Measurements from ENCODE around the gene HSPB3.
"Not testable (repeated sequence)": the region's sequence is repeated elsewhere in the genome, so short reads cannot be mapped to it uniquely, and the experiment has no call there.

The HSPB3 gene, protein sequence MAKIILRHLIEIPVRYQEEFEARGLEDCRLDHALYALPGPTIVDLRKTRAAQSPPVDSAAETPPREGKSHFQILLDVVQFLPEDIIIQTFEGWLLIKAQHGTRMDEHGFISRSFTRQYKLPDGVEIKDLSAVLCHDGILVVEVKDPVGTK

DNA sequence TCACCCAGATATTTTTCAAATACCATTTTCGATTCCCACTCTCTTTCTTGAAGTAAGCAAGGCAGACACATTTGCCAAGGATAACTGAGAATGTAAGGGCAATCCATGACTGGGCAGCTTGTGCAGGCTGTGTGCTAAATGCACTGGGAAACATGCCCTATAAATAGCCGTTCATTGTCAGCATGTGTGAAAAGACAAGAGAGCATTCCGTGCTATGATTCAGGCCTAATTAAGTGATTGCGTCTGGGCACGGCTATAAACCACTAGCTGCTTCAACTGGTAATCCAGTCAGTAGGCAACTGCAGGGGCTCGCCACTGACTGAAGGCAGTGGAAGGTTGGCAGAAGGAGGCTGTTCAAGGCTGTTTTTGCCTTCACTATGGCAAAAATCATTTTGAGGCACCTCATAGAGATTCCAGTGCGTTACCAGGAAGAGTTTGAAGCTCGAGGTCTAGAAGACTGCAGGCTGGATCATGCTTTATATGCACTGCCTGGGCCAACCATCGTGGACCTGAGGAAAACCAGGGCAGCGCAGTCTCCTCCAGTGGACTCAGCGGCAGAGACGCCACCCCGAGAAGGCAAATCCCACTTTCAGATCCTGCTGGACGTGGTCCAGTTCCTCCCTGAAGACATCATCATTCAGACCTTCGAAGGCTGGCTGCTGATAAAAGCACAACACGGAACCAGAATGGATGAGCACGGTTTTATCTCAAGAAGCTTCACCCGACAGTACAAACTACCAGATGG lies at the start of gene HSPB3:
Gene HSPB3, plus strand, starts transcription at position 287 of the 745 bp plus-strand sequence. Its CDS starts 91 bp downstream, at position 378.
- DNase-seq, result no peak

DNA sequence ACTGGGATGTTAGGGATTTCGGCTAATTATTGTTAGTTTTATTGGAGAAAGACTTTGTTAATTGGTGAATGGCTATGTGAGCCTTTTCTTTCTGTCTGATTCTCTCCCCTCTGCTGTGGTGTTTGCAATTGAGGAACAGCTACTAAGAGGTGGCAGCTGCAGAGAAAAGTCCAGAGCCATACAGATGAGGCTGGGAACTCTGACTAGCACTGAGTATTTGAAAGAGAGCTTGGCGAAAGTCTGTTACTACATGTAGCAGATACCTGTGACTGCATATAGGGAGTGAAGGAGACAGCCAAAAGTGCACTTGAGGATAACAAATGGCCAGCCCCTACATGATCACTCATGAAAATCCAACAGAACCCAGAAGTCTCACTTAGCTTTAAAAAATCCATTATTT lies 44.3 kb upstream of the HSPB3 start:
- DNase-seq, result no peak

DNA sequence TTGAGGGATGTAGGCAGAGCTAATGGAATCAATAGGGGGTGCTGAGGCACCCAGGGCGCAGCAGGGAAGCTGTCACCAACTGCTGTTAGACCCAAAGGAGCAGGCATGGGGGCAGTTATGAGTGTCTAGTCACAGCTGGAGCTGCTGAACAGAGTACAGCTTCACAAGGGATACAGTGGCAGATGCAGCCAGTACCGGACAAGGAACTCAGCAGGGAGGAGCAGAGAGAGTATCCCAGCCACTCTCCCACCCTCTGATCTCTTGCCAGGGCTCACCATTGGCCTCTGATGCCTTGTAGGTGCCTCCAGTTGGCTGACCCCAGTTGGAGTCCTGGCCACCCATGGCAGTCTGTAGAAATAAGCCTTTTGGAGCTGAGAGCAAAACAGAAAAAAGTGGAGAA lies 42.6 kb upstream of the HSPB3 start:
- DNase-seq, result no peak

DNA sequence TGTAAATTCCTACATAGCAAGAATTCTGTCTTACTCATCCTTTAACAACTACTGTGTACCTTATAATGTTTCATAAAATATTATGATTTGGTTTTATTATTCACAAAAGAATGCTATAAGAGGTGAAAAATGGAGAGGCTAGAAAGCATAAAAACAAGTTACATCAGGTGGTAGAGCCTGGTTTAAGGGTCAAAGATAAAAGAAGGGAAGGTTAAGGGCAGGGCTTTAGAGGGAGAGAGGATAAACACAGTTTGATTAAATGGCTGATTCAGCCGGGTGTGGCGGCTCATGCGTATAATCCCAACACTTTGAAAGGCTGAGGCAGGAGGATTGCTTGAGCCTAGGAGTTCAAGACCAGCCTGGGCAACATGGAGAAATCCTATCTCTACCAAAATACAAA lies 40.4 kb upstream of the HSPB3 start:
- no peak for DNase-seq

DNA sequence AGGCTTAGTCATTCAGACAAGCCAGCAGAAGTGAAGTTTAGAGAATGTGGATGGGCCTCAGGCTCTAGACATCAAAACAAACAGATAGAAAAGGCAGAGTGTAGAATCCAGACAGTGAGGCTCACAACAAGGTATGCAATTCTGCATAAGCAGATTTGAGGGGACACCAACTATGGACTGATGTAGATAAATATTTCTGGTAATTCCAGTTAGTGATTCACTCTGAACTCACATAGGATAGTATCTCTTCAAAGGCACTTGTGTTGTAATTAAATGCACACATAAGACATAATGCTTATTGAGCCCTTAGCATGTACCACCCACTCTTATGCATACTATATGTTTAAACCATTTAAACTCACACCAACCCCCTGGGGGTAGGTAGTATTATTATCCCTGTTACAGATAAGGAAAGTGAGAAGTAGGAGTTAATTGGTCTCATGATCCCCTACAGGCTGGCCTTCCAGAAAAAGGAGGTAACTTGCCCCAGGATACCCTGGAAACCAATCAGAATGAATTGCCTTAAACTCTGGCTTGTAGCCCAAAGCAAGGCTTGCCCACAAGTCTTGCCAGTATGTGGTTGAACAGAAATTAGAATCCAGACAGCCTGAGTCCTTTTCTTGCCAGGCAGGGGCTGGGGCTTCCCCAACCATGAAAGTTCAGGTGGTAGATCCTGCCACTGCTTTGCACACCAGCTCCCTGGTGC lies 39.5 kb upstream of the HSPB3 start:
- no peak for DNase-seq

DNA sequence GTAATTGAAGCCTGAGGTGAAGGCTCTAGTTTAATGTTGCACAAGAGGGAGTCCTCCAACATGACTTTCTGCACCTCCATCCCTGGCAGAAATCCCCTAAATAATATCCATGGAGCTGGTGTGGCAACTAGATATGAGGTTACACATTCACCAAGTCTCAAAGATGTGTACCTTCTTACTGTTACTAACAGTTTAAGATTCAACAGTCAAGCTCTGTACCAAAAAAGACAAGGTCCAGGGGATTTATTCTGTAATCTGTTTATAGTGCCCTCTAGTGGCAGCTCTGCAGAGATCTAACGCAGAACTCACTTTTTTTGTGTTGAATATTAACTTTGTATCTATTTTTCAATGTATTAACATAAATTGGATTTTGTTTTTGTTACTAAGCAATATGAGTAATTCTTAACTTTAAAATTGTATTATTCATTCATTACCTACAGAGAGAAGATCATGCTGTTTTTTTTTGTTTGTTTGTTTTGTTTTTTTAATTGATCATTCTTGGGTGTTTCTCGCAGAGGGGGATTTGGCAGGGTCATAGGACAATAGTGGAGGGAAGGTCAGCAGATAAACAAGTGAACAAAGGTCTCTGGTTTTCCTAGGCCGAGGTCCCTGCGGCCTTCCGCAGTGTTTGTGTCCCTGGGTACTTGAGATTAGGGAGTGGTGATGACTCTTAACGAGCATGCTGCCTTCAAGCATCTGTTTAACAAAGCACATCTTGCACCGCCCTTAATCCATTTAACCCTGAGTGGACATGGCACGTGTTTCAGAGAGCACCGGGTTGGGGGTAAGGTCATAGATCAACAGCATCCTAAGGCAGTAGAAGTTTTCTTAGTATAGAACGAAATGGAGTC lies 35.7 kb upstream of the HSPB3 start:
- peak; percentile 39 for DNase-seq

DNA sequence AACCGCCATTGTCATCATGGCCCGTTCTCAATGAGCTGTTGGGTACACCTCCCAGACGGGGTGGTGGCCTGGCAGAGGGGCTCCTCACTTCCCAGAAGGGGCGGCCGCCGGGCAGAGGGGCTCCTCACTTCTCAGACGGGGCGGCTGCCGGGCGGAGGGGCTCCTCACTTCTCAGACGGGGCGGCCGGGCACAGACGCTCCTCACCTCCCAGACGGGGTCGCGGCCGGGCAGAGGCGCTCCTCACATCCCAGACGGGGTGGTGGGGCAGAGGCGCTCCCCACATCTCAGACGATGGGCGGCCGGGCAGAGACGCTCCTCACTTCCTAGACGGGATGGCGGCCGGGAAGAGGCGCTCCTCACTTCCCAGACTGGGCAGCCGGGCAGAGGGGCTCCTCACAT lies 35.0 kb upstream of the HSPB3 start:
- not testable (repeated sequence) for DNase-seq

DNA sequence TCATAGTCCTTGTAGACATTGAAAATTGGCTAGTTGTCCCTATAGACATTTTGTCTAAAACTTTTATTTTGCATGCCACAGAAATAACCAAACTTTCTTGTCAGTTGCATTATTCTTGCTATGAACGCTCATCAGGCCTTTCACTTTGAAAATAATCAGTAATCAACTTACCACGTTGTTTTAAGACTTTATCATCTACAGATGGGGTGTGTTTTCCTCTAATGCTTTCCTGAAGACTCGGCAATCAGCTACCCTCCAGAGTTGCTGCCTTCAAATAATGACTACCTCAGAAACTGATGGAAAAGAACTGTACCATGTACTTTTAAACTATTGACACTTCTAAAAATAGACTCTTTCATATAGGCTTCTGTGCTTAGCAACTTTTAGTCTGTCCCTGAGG lies 33.5 kb upstream of the HSPB3 start:
- no peak for DNase-seq

DNA sequence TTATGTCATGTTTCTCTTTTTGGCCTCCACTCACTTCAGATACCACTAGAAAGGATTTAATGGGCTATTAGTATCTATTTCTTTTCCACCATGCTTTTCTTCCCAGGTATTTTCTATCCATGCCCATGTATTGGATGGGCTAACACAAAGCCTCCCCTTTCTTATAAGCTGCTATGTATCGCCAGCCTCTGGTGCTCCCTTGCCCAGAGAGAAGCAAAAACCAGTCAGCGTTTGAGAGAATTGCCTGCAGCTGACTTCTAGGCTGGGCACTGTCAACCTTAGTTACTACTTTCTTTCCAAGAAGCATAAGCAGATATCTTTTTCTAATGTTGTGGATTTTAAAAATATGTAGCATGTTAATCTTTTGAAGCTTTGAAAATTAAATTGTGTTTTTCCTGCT lies 30.2 kb upstream of the HSPB3 start:
- no peak for DNase-seq

DNA sequence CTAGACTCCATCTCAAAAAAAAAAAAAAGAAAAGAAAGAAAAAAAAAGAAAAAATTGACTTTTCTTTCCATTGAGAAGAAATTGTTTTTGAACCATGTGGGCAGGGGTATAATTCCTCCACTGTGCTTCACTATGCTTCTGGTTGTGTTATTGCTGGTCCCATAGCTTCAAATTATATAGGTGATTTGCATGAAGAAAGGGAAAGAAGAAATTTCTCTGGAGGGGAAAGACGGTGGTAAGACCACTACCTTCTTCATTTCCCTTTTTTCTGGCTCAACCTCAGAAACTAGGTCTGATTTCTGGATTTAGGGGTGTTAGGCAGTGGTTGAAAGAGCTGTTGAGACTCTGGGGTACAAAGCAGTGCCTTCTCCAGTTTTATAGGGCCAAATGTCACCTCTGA lies 29.3 kb upstream of the HSPB3 start:
- DNase-seq, result no peak

DNA sequence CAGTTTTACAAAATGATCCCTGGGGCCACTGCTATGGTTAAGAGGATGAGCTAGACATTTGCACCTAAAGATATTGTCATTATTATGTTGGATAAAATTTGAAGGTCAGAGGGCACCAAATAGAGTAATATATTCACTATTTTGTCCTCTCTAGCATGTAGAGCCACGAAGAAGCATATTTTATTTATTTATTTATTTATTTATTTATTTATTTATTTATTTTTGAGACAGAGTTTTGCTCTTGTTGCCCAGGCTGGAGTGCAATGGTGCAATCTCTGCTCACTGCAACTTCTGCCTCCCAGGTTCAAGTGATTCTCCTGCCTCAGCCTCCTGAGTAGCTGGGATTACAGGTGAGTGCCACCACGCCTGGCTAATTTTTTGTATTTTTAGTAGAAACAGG lies 20.8 kb upstream of the HSPB3 start:
- not testable (repeated sequence) for DNase-seq

DNA sequence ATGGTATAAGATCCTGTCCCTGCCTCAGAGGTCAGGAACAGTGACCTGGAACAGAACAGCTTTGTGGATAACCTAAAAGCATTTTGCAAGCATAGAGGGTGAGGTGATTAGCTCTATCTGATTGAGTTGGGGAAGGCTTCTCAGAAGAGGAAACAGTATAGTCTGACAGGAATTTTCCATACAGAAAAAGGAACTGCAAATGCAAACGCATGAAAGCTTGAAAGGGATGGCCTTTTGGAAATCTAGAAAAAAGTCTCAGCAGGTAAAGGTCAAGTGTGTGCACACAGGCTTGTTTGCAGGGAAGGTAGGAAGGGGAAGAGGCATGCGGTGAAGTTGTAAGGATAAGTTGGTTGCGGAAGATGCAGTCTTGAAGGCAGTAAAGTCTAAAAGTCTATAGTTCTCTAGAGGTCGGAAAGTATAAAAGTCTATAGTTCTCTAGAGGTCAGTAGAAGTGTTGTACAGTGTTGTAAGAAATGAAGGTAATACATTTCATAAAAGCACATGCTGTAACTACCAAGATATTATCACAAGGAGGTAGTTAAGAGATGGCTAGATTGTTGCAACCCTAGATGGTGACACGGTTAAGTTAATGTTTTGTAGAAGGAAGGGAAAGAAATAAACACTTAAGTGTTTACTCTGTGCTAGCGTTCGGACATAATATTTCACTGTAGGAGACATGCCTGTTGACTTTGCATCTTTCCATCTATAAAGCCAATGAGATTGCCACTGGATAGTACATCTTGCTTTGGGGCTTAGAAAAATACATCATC lies 16.7 kb upstream of the HSPB3 start:
- peak; percentile 72 for DNase-seq

DNA sequence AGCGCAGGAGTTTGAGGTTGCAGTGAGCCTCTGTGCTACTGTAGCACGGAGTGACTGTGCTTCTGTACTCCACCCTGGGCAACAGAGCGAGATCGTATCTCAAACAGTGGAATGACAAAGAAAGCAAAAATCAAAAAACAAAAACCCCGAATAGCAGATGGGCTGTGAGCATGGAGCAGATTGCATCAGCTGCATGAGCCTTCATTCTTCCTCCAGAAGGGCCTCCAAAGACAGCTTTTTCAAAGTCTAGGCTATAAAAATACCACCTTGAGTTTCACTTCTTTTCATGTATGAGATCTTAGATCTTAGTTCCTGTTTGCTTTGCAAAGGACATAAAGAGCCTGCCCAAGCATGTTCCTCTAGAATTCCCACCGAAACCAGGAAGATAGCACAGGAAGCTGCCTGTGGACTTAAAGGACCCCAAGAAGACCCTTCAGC lies 15.0 kb upstream of the HSPB3 start:
- peak; percentile 92 for DNase-seq

DNA sequence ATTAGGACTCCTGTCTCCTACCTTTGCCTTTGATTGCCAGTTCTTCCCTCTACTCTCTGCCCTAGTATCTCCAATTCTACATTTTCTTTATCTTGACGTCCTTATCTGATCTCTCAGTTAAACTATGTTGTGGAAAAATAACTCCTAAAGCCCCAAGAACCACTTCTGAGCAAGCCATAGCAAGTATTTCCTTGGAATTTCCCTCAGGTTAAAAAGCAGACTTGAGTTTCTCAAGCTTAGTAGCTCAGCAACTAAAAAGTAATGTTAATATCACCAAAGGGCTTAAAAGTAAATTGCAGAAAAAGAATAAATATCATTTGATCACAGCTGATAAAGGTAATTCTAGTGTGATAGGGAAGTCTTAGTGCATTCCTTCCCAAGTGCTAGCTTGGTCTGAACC lies 13.2 kb upstream of the HSPB3 start:
- no peak for DNase-seq

DNA sequence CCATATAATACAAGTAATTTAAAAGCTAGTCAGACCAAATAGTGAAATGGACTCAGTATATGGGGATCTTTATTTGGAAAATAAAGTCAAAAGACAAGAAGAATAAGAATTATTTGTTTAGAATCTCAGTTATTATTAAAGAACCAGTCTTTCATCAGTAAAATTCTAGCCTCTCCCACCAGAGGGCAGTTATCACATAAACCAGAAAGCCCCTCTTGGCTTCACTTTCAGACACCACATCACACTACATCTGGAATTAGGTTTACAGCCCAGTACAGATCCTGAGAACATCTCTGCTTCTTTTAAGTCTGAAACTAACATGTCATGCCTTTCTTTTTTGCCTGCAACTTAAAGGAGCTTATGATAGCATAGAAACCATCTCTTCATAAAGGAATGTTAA lies 12.2 kb upstream of the HSPB3 start:
- peak; percentile 26 for DNase-seq

DNA sequence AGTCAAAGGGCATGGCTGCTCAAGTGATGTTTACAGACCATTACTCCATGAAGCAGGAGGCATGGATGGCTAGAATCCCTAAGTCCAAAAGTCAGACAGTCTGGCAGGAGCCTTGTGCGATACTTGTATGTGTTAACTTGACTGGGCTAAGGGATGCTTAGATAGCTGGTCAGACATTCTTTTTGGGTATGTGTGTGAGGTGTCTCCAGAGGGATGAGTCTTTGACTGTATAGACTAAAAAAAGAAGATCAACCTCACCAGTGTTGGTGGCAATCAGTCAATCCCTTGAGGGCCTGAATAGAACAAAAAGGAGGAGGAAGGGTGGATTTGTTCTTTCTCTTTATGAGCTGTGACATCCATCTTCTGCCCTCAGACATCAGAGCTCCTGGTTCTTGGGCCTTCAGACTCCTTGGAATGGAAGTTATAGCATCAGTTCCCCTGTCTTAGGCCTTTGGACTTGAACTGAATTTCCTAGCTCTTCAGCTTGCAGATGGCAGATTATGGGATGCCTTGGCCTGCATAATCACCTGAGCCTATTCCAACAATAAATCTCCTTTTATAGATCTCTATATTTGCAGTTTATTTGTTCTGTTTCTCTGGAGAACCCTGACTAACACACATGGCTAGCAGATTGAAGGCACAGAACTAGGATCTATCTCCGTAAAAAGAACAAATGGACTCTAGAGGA lies 9.7 kb upstream of the HSPB3 start:
- no peak for DNase-seq

DNA sequence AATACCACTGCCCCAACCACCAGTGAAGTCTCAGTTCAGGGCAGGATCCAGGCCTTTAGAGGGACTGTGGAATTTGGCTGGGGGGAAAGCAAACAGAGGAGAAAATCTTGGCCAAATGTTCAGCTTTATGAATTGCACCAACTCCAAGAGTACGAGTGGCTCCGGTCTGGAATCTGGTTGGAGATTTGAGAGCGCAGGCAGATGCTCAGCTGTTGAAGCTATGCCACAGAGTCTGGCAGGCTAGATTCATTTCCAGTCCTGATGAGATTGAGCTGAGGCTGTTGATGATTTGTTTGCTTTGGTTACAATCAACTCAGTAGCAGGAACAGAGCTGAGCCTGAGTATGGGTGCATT lies 9.1 kb upstream of the HSPB3 start:
- DNase-seq, result no peak

DNA sequence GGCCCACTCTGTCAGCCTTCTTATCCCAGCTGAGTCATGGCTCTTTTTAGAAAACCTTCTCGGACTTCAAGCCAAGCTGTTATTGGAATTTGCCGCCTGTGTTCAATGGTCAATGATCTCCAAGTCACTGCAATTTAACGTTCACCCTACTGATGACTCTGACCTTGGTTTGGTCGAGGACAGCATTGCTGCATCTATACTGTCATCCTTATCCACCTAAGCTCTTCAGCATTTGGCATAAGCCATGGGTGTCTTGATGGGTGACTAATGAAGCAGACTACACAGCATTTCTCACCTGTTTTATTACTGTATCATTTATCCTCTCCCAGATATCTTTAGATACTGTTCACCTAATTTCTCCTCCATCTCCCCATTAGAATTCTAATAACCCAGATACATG lies 5.6 kb upstream of the HSPB3 start:
- no peak for DNase-seq

DNA sequence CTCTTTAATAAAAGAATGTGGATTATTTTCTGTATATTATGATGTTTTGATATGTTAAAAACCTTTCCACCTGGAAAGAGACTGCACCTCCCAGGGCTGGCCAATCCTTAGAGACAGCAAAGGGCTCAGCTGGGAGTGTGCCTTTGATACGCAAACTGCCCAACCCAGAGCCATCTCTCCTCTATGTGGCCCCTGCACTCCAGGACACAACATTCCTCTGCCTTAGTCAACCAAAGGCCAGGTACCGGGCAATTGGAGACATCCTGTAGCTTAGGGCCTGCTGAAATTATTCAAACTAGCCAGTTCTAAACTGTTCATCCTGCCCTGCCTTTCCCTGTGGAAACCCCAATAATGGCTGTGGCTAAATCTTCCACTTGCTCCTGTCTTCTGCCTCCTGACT lies 5.0 kb upstream of the HSPB3 start:
- DNase-seq, result no peak

DNA sequence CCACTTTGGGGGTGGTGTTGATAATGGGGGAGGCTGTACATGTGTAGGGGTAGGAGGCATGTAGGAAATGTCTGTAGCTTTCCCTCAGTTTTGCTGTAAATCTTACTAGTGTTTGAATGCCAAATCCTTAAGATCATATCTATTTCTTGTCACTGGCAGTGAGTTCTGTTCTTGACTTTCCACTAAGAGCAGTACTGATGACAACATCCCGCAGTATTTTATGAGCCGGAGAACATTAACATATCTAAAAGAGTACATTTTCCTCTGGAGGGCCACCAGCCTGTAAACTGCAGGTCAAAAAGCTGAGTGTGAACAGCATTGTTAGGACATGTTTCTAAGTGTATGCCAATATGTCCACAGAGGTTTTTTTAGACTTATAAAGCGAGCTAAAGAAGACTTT lies 2.5 kb upstream of the HSPB3 start:
- DNase-seq, result no peak

DNA sequence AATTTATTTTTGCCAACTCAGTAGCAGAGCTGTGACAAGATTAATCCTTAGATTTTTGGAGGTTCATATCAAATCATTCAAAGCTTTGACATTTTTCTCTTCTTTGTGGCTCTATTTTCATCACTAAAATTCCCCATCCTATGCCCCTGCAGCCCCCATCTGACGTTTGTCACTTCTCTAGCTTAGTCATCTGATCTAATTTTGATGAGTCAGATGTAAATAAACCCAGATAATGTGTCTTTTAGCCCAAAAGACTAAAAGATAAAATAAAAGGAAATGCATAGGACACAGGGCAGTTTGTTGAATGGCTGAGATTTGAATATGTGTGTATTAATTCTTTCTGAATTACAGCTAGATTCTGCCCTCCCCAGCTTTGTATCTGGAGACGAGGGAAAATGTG lies 897 bp upstream of the HSPB3 start:
- DNase-seq, result no peak
